Calu3 (cell line): Measurements from ENCODE around the gene TGFB3. TPM values are rescaled to one million over a fixed set of nuclear protein-coding genes. Genes with fewer than 3 reads are reported as not detected.

Experiments
- BruUV-seq: library from RNA; stranded (reverse); fragments of 400-500 nt; replicated peaks from 2 replicates; lab custom pipeline; 2021; lab: Mats Ljungman, UMichigan
- CTCF ChIA-PET: fragments of 300-600 bp; sonication (Branson Sonifier 250); formaldehyde crosslinking; loops from one replicate; lab custom pipeline; 2022; ENCODE audit warnings: antibody characterized with exemption; lab: Charles Lee
- DNase-seq: peaks from one replicate; pipeline ENCODE4 v3.0.0; 2022
- H3K27ac Mint-ChIP-seq: one replicate; pipeline ENCODE4 v1.8.0; 2022; ENCODE audit warnings: mixed read lengths; ENCODE audit not compliant: unreplicated experiment
- H3K27me3 Mint-ChIP-seq: one replicate; pipeline ENCODE4 v1.8.0; 2022; ENCODE audit warnings: mixed read lengths; ENCODE audit not compliant: unreplicated experiment
- H3K36me3 Mint-ChIP-seq: one replicate; pipeline ENCODE4 v1.8.0; 2022; ENCODE audit warnings: mild to moderate bottlenecking, moderate library complexity, mixed read lengths; ENCODE audit not compliant: insufficient read depth, unreplicated experiment
- H3K4me1 Mint-ChIP-seq: one replicate; pipeline ENCODE4 v1.8.0; 2022; ENCODE audit warnings: mild to moderate bottlenecking, low read depth, mixed read lengths; ENCODE audit not compliant: unreplicated experiment
- H3K4me3 Mint-ChIP-seq: one replicate; pipeline ENCODE4 v1.8.0; 2022; ENCODE audit warnings: mild to moderate bottlenecking, low read depth, moderate library complexity, mixed read lengths; ENCODE audit not compliant: unreplicated experiment
- H3K9me3 Mint-ChIP-seq: one replicate; pipeline ENCODE4 v1.8.0; 2022; ENCODE audit warnings: low read depth, mixed read lengths; ENCODE audit not compliant: unreplicated experiment
- CTCF ChIP-seq: fragments of 200-600 bp; IDR thresholded peaks from one replicate; pipeline ENCODE4 v1.8.0; 2022; ENCODE audit warnings: antibody characterized with exemption; ENCODE audit not compliant: unreplicated experiment
- intact Hi-C: fragments of 100-400 bp; cut with micrococcal nuclease; formaldehyde crosslinking; loops from one replicate; pipeline ENCODE4 v1.10.0; 2022; ENCODE audit not compliant: unreplicated experiment
- total RNA-seq: library from RNA; stranded (reverse); gene quantifications from 2 replicates; pipeline ENCODE4 v1.2.3, GENCODE V29; 2022

The TGFB3 gene
- total RNA-seq, 1 experiment from 2014 or later: 2.2 TPM

GRCh38 chr14:75910048-75910447 is 71.7 kb downstream of the TGFB3 start:
- Mint-ChIP-seq H3K27ac (no peak overlapping the region), H3K9me3 (no peaks in the 10 kb centered on the region), H3K4me3 (no peak overlapping the region), H3K4me1 (peaks cover 12% of the 10 kb centered on the region), H3K27me3 (no peaks in the 10 kb centered on the region), H3K36me3 (no peaks in the 10 kb centered on the region)
- CTCF ChIA-PET: no interaction called here
- intact Hi-C loops: no loop called here
- TF ChIP-seq CTCF: no peak
- BruUV-seq: no TSS peak
- DNase-seq: no peak

GRCh38 chr14:75909630-75910029 is 72.2 kb downstream of the TGFB3 start:
- peaks cover 12% of the 10 kb centered on the region for H3K4me1 Mint-ChIP-seq
- no peaks in the 10 kb centered on the region for H3K9me3 Mint-ChIP-seq
- intact Hi-C loops: loop anchor here (10.0 kb wide), 1 partner anchor 475 kb away; no protein-coding TSS in a partner anchor
- H3K36me3 Mint-ChIP-seq: no peaks in the 10 kb centered on the region
- BruUV-seq: no TSS peak
- CTCF ChIA-PET: no interaction called here
- no peak overlapping the region for H3K27ac Mint-ChIP-seq
- no peak overlapping the region for H3K4me3 Mint-ChIP-seq
- no peak for TF ChIP-seq CTCF
- no peak for DNase-seq
- no peaks in the 10 kb centered on the region for H3K27me3 Mint-ChIP-seq

Other genes starting within 250 kb of the TGFB3 start
- 37.8 and 37.9 TPM in 2 replicates for gene IFT43, start 3.8 kb upstream of the TGFB3 start, total RNA-seq
- 53.8 and 62.4 TPM in 2 replicates for gene GPATCH2L, start 169.9 kb upstream of the TGFB3 start, total RNA-seq